GM10266 (cell line): ENCODE data around the gene C1orf216.

ENCODE experiments used
- DNase-seq: peaks from one replicate; pipeline ENCODE4 v3.0.0; 2012; ENCODE audit errors: extremely low spot score
- TF ChIP-seq, protein P1 (sequence below): IDR thresholded peaks from 2 replicates; pipeline ENCODE4 v1.5.1; 2012; ENCODE audit warnings: mild to moderate bottlenecking, low read depth; ENCODE audit not compliant: control insufficient read depth, insufficient read depth; ENCODE audit errors: missing control alignments

C1orf216 gene

DNA sequence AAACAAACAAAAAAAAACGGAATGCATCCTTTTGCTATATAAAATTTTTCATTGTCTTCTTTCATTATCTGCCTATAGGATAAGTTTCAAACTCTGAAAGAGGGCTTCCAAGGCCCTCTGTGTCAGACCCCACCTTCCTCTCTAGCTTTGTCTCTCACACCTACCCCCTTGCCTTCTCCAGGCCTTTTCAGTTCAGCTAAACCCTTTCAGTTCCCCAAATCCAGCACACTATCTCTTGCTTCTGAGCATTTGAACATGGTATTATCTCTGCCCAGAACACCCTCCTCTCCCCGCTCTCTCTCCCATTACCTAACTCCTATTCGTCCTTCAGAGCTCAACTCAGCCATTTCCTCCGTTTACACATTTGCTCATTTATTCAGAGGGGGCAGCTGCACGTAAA is 35.7 kb downstream of the C1orf216 start:
- TF ChIP-seq, protein P1, sequence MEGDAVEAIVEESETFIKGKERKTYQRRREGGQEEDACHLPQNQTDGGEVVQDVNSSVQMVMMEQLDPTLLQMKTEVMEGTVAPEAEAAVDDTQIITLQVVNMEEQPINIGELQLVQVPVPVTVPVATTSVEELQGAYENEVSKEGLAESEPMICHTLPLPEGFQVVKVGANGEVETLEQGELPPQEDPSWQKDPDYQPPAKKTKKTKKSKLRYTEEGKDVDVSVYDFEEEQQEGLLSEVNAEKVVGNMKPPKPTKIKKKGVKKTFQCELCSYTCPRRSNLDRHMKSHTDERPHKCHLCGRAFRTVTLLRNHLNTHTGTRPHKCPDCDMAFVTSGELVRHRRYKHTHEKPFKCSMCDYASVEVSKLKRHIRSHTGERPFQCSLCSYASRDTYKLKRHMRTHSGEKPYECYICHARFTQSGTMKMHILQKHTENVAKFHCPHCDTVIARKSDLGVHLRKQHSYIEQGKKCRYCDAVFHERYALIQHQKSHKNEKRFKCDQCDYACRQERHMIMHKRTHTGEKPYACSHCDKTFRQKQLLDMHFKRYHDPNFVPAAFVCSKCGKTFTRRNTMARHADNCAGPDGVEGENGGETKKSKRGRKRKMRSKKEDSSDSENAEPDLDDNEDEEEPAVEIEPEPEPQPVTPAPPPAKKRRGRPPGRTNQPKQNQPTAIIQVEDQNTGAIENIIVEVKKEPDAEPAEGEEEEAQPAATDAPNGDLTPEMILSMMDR, result no peak
- DNase-seq, result no peak

DNA sequence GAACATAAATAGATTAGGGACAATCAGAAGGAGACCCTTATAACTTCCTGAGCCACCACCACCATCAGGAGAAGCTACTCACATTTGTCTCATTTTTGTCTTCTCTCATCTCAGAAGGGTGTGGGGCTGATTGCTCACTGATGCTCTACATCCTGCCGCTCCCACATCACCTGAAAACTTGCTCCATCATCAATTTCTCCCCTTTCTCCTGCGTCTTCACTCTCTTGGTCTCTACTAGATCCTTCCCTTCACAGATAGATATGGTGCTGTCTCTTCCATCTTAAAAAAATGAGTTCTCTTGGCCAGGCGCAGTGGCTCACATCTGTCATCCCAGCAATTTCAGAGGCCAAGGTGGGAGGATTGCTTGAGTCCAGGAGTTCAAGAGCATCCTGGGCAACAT is 38.4 kb downstream of the C1orf216 start:
- DNase-seq, result no peak
- TF ChIP-seq, protein P1, result no peak

DNA sequence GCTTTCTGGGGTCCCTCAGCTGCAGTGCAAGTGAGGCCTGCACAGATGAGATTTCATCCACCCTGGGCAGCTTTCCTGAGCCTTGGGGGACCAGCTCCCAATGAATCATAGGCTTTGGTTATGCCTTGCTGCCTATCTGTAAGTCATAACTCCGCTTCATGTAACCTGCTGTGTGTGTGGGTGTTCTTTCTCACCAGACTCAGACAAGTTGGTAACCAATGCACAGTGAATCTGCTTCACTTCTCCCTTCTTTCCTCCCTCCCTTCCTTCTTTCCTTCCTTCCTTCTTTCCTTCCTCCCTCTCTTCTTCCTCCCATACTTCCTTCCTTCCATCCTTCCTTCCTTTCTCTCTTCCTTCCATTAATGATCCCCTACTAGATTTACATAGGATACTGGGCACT is 42.9 kb downstream of the C1orf216 start:
- TF ChIP-seq, protein P1, result no peak
- no peak for DNase-seq

DNA sequence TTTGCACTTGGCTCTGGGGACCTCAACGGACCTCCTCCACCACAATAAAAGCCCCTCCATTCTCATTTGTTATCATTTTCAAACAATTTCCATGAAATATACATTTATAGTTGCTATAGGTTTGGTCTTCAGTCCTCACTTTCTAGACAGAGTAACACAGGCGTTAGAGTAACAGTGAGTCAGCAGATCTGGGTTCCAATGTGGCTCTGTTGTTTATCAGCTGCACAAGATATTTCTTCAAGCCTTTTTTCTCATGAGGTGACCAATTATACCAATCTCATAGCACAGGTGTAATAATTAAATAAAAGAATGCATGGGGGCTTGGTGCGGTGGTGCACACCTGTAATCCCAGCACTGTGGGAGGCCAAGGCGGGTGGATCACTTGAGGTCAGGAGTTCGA is 44.6 kb downstream of the C1orf216 start:
- TF ChIP-seq, protein P1, result no peak

DNA sequence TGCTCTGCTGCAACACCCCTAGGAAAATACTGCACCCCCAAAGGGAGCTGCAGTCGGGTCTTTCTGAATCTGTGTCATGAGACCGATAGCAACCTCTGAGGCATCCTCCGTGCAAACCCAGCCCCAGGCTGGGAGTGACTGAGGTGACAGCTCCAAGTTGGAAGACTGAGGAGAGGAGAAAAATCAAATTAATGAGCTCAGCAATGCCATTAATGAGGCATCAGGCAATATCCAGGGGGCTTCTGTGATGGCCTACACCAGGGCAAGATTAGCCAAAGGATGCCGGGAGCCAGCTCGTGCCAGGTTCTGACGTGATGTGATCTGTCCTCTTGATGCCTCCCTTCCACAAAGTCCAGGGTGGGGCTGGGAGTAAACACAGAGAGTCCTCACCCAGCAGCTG is 46.6 kb downstream of the C1orf216 start:
- TF ChIP-seq, protein P1, result no peak
- DNase-seq, result no peak

More for the DNA sequence above, 44.6 kb downstream of the C1orf216 start:
- DNase-seq, result no peak

DNA sequence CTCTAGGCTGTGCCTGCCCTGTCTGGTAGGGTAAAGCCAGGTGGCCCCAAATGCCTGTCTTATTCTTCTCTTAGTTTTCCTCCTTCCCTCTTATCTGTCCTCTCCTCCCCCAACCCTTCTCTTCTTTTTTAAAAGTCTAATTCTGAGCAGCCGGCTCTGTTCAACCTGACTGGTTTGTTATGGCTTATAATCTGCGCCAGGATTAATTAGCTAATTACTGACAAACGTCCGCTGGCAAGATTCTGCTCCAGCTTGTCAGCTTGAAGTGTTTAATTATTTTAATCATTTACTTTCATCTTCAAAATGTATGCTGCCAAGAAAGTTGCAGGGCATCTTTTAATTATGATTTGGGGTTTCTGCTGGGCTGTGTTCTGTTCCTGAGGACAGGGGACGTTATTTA is 50.2 kb downstream of the C1orf216 start:
- TF ChIP-seq, protein P1, result no peak
- no peak for DNase-seq

DNA sequence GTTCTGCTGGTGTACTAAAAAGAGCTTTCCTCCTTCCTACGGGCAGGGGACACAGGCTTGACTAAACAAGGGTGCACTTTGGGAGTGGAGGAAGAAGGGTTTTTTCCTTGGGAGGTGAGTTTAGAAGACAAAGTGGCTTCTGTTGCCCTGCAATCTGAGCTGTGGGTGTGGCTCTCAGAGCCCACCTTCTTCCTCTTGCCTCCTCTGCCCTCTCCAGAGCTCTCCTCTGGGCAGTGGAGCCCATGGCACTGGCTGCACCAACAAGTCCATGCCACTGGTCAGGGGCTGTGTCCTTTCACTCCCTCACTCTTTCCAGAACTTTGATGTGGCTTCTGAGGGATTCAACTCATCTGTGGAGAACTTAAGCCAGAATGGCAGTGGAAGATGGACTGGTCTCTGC is 51.8 kb downstream of the C1orf216 start:
- TF ChIP-seq, protein P1, result no peak
- no peak for DNase-seq
